Measurements from ENCODE around the gene WDFY4.

DNA sequence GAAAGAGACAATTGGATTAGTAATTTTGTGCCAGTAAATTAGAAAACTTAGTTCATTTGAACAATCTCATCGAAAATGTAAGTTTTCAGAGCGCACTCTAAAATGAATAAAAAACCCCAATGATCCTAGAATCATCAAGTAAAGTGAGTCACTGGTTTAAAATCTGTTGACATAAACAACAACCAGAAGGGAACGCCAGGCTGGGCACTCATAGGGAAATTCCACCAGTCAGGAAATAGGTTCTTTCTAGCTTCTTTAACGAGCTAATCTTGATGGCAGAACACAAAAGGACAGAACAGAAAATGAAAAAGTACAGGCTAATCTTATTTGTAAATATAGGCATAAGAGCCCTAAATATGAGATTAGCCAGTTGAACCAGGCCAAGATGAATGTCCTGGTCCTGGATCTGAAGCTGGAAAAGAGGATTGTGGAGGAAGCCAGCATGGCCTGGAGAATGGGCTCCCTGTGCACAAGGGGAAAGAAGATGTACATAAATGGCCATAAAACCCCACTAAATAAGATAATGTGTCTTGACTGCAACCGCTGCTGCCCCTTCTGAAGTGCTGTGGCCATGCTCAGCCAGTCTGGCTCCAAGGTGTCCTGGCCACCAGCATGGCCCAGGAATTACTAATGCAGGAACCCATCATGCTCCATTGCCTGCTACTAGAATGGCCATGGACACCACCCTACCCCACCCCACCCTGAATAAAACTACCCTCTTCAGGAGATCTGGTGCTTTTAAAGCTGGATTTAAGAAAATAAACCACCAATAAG lies 114.0 kb downstream of the WDFY4 start:
- TF ChIP-seq POLR2AphosphoS5 (IDR thresholded peaks at IDR 0.05; ENCODE audit: low read depth, low read length) = no peak
- TF ChIP-seq, protein P1, sequence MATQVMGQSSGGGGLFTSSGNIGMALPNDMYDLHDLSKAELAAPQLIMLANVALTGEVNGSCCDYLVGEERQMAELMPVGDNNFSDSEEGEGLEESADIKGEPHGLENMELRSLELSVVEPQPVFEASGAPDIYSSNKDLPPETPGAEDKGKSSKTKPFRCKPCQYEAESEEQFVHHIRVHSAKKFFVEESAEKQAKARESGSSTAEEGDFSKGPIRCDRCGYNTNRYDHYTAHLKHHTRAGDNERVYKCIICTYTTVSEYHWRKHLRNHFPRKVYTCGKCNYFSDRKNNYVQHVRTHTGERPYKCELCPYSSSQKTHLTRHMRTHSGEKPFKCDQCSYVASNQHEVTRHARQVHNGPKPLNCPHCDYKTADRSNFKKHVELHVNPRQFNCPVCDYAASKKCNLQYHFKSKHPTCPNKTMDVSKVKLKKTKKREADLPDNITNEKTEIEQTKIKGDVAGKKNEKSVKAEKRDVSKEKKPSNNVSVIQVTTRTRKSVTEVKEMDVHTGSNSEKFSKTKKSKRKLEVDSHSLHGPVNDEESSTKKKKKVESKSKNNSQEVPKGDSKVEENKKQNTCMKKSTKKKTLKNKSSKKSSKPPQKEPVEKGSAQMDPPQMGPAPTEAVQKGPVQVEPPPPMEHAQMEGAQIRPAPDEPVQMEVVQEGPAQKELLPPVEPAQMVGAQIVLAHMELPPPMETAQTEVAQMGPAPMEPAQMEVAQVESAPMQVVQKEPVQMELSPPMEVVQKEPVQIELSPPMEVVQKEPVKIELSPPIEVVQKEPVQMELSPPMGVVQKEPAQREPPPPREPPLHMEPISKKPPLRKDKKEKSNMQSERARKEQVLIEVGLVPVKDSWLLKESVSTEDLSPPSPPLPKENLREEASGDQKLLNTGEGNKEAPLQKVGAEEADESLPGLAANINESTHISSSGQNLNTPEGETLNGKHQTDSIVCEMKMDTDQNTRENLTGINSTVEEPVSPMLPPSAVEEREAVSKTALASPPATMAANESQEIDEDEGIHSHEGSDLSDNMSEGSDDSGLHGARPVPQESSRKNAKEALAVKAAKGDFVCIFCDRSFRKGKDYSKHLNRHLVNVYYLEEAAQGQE (IDR thresholded peaks at IDR 0.05; ENCODE audit: insufficient read depth in 1 of 2, low read depth in 2 of 2, low read length in 2 of 2) = no peak
- no peak for TF ChIP-seq FOXP2 (optimal IDR thresholded peaks at IDR 0.05; ENCODE audit: borderline replicate concordance, extremely low read depth, extremely low read length, insufficient read depth)
- TF ChIP-seq TAF1 (IDR thresholded peaks at IDR 0.05; ENCODE audit: borderline replicate concordance, insufficient read depth, low read length) = no peak
- TF ChIP-seq SIN3A (IDR thresholded peaks at IDR 0.05; ENCODE audit: borderline replicate concordance, insufficient read depth, low read length) = no peak
